ENCODE results near the gene KIF20A.

DNA sequence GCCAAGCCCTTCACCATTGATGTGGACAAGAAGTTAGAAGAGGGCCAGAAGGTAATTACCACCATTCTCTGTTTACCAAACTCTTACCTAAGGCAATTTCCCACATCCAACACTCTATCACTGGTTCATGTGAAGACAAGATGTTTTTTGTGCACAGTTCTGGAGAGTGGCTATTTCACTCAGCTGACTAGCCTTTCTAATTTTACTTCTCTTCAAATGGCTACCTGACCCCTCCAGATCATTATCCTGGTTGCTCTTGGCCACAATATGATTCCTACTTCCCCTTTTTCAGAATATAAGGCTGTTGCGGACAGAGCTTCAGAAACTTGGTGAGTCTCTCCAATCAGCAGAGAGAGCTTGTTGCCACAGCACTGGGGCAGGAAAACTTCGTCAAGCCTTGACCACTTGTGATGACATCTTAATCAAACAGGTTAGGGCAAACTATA, 7.1 kb downstream of the KIF20A start:
- TF ChIP-seq, protein P1, sequence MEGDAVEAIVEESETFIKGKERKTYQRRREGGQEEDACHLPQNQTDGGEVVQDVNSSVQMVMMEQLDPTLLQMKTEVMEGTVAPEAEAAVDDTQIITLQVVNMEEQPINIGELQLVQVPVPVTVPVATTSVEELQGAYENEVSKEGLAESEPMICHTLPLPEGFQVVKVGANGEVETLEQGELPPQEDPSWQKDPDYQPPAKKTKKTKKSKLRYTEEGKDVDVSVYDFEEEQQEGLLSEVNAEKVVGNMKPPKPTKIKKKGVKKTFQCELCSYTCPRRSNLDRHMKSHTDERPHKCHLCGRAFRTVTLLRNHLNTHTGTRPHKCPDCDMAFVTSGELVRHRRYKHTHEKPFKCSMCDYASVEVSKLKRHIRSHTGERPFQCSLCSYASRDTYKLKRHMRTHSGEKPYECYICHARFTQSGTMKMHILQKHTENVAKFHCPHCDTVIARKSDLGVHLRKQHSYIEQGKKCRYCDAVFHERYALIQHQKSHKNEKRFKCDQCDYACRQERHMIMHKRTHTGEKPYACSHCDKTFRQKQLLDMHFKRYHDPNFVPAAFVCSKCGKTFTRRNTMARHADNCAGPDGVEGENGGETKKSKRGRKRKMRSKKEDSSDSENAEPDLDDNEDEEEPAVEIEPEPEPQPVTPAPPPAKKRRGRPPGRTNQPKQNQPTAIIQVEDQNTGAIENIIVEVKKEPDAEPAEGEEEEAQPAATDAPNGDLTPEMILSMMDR (IDR thresholded peaks at IDR 0.05; ENCODE audit: low read length): no peak
- TF ChIP-seq EZH2 (optimal IDR thresholded peaks at IDR 0.05; ENCODE audit: low read depth, low read length): no peak

Data from MM.1S (cell line).